Dermis microvascular lymphatic vessel endothelial cell (primary cell): Measurements from ENCODE around the gene ZBTB25. TPM values are rescaled to one million over a fixed set of nuclear protein-coding genes. Genes with fewer than 3 reads are reported as not detected.

Experiments used
- DNase-seq, 2 donors: peaks; one replicate each; pipeline versions ENCODE4 v3.0.0 to v3.0.0-alpha.2; 2010; ENCODE audit warnings: low read depth in 2 of 2
- total RNA-seq: library from RNA; depleted of rRNA; stranded (reverse); fragments of >200 nt; gene quantifications from 2 replicates; pipeline ENCODE4 v1.2.1, GENCODE V29; 2014

Gene ZBTB25
- total RNA-seq, 1 donor from 2014 or later = 3.1 TPM

GRCh38 chr14:64444140-64444539 lies 59.5 kb downstream of the ZBTB25 start:
- no peak for DNase-seq

GRCh38 chr14:64442300-64442988 lies 61.2 kb downstream of the ZBTB25 start:
- DNase-seq = no peak

- no peak for DNase-seq
Observed at GRCh38 chr14:64440494-64440893, 63.1 kb downstream of the ZBTB25 start.

GRCh38 chr14:64439141-64439540 lies 64.5 kb downstream of the ZBTB25 start:
- no peak for DNase-seq

GRCh38 chr14:64438181-64438841 lies 65.3 kb downstream of the ZBTB25 start:
- DNase-seq = peak in 1 of 2 donors; percentile 65

- DNase-seq = no peak
Observed at GRCh38 chr14:64434528-64434927, 69.1 kb downstream of the ZBTB25 start.

GRCh38 chr14:64423987-64424386 lies 79.7 kb downstream of the ZBTB25 start:
- no peak for DNase-seq

- no peak for DNase-seq
Observed at GRCh38 chr14:64422756-64423155, 80.9 kb downstream of the ZBTB25 start.

GRCh38 chr14:64422005-64422404 lies 81.6 kb downstream of the ZBTB25 start:
- DNase-seq = no peak

GRCh38 chr14:64421166-64421565 lies 82.5 kb downstream of the ZBTB25 start:
- peak in 1 of 2 donors; percentile 49 for DNase-seq

GRCh38 chr14:64419003-64419402 lies 84.6 kb downstream of the ZBTB25 start:
- DNase-seq = no peak

- DNase-seq = no peak
Observed at GRCh38 chr14:64417771-64418125, 85.9 kb downstream of the ZBTB25 start.

GRCh38 chr14:64417055-64417770 lies 86.4 kb downstream of the ZBTB25 start:
- no peak for DNase-seq

GRCh38 chr14:64416348-64416932 lies 87.2 kb downstream of the ZBTB25 start:
- DNase-seq = no peak

- no peak for DNase-seq
Observed at GRCh38 chr14:64412237-64412636, 91.4 kb downstream of the ZBTB25 start.

- no peak for DNase-seq
Observed at GRCh38 chr14:64411001-64411400, 92.6 kb downstream of the ZBTB25 start.

- DNase-seq = no peak
Observed at GRCh38 chr14:64410084-64410774, 93.4 kb downstream of the ZBTB25 start.

GRCh38 chr14:64409126-64409920 lies 94.3 kb downstream of the ZBTB25 start:
- no peak for DNase-seq

- no peak for DNase-seq
Observed at GRCh38 chr14:64407329-64407728, 96.3 kb downstream of the ZBTB25 start.

- no peak for DNase-seq
Observed at GRCh38 chr14:64405295-64405694, 98.3 kb downstream of the ZBTB25 start.

GRCh38 chr14:64401949-64402348 lies 101.7 kb downstream of the ZBTB25 start:
- DNase-seq = no peak
